ENCODE results near the gene SPINT3.

- TF ChIP-seq POLR2A (IDR thresholded peaks at IDR 0.05) (peak; percentile 31 to 56), CTCF (IDR thresholded peaks at IDR 0.05) (no peak), POLR2AphosphoS5 (IDR thresholded peaks at IDR 0.05) (peak; percentile 85 to 93 (median 92)), EP300 (IDR thresholded peaks at IDR 0.05) (no peak)
These were observed 45.0 kb downstream of the SPINT3 start for GRCh38 chr20:45470262-45470931.
